ENCODE results near the gene ZC3H4.
"Not testable (repeated sequence)": the region's sequence is repeated elsewhere in the genome, so short reads cannot be mapped to it uniquely, and the experiment has no call there.

Gene ZC3H4

DNA sequence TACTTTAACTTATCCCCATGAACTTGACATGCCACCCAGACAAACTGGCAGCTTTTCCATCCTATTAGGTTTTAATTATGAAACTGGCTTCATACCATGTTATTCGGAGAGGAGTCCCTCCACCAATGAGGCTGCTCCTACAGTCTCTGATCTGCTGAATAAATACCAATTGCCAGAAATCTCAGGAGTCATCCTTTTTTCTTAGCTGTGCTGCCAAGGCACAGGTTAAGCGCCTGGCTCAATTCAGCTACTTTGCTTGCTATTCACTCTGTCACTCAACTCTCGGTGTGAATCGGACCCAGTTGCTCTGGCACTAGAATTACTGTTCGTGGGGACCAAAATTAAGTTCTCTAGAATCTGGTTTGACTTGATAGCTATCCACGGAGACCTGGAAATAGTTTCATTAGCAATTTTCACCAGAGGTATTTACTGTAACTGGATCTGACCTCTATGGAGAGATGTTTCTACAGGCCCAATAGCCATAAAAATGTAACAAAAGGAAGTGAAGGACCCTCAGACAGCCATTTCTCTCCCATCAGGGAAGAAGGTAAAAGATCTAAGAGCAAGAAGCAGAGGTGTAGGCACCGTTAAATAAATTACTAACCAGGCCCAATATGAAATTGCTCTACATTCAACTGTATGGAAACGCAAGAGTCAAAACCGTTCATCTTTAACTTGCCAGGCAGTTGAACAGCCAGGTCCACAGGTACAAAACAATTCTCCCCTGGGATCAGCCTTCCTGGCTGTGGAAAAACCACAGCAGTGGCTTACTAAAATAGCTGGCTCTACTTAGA lies 5.4 kb downstream of the ZC3H4 start:
- DNase-seq (ENCODE audit: low spot score) = no peak

DNA sequence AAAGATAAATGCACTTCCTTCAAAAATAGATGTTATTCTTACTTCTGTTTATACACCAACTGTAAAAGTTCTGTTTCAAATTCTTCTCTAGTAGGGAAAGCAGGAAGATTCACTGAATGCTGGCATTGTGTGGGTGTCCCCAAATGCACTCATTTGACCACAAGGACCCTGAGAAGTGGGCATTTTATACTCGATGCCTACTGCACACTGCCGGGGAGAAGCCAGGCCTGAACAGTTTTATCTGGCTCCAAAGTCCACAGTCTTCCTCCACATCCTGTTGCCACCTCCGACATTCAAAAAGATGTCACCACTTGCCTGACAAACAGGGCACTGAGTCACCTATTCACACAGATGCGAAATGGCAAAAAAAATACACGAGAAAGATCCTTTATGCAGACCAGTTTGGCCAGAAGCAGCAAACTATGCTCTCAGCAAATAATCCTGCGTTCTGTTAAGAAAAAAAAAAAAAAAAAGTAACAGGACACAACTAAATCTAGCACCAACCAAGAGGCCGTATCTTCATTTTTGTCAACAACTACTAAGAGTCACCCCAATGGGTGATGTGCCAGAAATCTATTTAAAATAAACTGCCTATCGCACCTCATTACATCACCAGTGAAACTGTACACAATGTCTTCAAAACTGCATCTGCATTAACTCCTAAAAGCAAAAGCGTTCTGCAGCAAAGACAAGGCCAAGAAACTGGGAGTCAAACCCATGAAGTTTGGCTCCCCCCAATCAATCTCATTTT lies 6.2 kb downstream of the ZC3H4 start:
- DNase-seq (ENCODE audit: low spot score) = no peak

DNA sequence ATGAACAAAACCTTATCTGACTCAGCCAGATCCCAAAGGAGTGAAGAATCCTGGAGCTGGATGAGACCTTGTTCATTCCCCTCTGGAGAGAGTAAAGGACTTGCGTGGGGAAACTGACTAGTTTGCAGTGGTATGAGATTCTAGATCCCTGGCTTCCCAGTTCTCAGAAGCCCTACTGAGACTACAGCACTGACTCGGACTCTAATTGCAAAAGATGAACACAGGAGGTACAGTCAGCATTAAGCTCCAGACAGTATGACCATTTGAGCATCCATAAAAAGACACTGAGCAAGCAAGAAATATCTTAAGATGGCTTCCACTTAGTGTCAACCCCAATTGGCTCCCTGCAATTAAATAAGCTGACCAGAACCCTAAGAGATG lies 6.8 kb downstream of the ZC3H4 start:
- DNase-seq (ENCODE audit: low spot score) = no peak

DNA sequence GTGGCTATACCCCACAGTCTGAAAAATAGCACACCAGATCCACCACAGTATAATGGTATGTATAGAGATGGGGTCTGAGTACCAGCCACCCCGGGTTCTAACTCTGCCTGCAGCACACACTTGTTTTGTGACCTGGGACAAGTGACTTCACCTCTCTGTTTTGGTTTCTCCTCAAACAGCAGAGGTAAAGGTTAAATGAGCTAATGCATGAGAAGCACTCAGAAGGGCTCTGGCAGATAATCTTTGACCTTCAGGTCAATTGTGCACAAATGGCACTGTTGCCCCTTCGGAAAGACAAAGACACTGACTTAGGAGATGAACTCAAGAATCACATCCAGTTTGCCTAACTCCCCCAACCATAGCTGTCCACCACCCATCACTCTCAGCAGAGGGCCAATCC lies 7.7 kb downstream of the ZC3H4 start:
- no peak for DNase-seq (ENCODE audit: low spot score)

DNA sequence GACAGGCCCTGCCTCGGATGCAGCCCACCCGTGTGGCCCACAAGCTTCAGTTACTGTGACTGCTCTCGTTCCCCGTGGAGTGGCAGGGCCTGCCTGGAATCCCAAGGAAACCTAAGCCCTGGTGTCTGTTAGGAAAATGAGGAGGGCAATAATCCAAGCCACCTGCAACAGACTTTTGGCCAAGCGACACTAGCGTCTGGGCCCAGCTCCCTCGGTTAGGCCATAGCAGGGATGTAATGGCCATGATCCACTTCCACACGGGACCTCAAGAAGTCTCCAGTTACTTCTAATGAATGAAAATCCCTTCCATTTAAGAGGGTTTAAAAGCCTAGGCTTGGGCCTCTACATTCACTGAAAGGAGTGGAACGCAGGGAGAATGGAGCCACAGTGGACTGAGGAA lies 8.9 kb downstream of the ZC3H4 start:
- no peak for DNase-seq (ENCODE audit: low spot score)

DNA sequence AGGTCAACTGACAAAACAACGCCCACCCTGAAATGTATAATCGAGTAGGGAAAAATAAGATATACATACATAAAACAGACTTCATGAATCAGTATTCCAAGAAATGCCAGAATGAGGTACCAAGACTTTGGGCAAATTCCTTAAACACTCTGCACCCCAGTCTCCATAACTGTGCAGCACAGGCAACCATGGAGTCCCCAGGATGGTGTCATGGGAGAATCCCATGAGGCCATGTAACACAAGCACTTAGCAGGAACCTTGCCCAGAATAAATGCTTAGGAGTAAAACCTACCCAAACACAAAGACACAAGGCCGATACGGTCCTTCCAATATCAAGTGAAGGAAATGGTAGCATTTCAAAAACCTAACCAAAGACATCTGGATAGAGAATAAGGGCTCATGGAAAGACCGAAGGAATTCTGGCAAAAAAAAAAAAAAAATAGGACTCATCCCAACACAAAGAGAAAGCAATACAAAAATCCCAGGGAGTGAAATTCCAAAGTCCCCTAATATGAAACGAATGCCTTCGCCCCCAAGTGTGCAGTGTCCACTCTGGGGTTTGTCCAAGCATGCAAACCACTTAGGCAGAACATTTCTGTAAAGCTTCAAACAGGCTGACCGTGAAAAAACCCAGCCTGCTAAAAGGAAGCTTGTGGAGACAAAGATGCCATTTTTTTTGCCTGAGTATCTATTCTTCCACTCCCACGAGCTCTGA lies 11.1 kb downstream of the ZC3H4 start:
- DNase-seq (ENCODE audit: low spot score) = no peak

DNA sequence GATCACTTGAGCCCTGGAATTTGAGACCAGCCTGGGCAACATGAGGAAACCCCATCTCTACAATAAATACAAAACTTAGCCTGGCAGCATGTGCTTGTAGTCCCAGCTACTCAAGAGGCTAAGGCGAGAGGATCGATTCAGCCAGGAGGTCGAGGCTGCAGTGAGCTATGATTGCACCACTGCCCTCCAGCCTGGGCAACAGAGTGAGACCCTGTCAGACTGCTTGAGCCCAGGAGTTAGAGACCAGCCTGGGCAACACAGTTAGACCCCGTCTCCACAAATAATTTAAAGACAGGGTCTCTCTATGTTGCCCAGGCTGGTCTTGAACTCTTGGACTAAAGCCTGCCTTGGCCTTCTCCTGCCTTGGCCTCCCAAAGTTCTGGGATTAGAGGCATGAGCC lies 12.5 kb downstream of the ZC3H4 start:
- not testable (repeated sequence) for DNase-seq (ENCODE audit: low spot score)

DNA sequence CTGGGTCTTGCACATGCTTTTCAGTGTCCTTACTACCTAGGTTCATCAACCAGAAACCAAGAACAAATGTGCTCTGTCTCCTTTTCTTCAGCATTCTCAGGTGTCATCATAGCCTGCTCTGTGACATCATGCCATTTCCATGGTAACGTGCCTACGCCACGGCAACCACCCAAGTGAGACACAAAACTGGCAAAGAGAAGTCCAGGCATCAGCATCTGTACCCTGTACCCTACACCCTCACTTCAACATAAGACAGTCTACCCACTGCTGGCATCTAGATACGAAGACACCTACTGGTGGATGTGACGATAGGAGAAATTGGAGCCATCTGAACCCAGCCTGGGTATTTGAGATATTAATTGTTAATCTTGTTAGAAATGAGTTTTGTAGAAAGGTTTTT lies 13.3 kb downstream of the ZC3H4 start:
- no peak for DNase-seq (ENCODE audit: low spot score)

DNA sequence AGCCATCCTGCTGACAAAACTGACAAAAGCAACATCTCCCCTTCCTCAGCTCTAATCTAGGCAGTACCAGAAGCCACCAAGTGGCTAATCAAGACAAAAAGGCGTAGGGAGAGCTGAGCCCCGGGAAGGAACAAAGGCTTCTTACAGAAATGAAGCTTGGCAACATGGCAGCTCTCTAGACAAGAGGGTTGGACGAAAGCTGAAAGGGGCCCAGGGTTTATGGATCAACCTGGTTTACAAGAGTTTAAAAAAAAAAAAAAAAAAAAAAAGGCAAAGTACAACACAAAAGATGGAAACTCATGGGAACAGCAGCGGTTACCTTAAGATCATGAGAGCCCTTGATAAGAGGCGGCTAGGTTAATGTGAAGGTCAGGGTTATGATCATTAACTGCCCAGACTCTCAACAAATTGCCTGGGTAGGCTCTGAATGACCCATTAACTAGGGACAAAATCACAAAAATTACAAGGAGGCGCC lies 14.0 kb downstream of the ZC3H4 start:
- DNase-seq (ENCODE audit: low spot score) = no peak

DNA sequence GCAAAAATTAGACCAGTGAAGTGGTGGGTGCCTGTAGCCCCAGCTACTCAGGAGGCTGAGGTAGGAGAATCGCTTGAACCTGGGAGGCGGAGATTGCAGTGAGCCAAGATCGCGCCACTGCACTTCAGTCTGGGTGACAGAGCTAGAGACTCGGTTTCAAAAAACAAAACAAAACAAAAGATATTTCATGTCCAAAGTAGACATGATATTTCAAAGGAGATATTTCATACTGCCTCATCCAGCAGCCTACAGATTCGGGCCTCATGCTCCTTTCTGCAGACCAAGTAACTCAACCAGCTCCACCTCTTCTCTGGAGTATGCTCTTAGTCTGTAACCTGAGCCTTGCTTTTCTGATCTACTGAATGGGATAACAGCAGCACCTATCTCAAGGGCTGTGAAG lies 15.0 kb downstream of the ZC3H4 start:
- DNase-seq (ENCODE audit: low spot score) = no peak

DNA sequence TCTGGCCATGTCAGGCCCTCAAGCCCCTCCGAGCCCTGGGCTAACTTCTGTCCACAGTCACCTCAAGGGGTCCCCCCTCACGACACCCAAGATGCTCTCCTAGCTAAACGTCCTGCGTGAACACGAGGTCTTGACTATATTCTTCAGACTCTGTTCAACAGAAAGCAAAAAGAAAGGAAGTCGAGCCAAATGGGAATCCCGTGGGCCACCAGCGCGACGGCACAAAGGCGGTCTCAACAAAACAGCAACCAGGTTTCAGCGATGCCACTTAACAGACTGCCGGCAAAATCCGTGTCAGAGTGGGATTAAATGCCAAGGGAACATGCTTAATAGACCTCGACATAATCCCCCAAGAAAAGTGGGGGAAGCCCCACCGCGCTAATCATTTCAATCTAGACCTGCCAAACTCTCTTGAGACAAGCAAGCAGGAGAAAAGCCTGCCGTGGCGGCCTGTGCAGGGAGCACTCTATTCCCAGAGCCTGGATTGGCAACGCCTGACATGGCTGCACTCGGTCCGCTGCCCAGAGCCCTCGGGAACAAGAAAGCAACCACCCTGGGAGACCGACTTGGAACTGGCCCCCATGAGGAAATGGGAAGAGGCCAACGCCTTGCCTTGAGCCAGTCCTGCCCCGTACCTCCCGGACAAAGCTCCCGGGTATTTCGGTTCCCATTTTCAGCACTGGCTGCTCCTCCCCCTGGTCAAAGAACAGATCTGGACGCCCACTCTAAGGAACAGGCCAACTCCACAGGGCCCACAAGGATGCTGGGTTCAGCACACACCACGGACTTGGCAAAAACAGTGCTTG lies 16.0 kb downstream of the ZC3H4 start:
- DNase-seq (ENCODE audit: low spot score) = no peak

DNA sequence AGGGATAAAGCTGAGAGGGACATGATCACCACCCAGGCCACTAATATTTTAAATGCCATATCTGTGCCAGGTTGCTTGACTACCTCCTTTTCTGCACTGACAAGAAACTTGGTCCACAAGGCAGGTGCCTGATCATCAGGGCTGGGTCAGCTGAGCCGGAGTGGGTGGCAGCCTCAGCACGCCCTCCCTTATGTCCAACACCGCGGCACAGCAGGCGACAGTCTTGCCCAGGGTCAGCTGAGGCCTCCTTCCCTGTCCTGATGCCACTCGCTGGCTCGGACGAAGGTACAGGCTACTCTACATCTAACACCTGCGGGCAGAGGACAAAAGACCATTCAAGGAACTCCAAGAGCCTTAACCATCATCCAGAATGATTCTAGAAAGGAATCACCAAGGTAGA lies 16.9 kb downstream of the ZC3H4 start:
- no peak for DNase-seq (ENCODE audit: low spot score)

DNA sequence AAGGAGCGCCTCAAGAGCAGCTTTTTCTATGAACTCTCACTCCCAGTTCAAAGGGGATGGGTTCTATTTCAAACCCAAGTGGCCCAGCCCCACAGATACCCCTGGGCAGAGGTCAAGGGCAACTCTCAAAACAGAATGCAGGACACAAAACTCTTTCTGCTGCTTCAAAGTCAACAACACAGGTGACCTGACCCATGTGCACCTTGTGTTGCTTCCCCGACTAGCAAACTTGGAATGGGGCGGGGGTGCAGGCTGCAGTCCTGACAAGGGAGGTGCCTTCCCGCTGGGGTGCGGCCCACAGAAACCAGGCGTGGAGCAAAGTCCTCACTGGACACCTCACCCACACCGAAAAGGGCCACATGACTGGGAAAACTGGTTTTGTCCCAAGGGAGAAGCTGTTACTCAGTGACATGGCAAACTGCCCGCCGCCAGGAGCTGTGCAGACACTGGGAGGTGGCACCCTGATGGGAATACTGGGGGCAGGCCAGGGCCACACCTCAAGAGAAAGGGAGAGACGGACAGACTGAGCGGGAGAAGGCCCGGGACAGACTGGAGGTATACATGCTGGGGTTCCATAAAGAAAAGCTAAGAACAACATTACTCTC lies 17.4 kb downstream of the ZC3H4 start:
- no peak for DNase-seq (ENCODE audit: low spot score)

DNA sequence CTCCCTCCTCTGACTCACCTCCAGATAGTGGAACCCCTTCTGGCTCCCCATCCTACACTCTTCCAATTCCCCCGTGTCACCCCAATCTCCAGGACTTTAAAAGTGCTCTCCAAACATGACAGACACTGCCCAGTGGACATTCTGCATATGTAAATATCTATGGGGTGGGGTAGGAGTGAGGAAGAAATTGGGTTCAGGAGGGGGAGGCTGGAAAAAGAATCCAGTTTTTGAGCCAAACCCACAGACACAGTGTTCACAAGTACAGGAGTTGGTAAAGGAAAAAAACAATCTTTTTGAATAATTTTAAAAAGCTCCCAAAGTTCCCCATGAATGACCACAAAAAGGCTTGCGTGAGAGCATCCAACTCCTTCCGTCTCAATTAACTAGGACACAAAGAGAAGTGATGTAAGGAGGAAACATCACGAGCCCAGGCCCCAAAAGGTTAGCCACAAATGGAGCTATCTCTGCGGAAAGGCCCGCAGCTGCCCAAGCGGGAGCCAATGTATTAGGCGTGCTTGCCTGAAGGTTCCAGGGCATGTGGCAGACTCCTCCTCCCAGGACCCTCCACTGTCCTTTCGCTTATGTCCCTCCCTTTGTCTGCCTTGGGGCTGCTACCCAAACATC lies 18.0 kb downstream of the ZC3H4 start:
- no peak for DNase-seq (ENCODE audit: low spot score)

DNA sequence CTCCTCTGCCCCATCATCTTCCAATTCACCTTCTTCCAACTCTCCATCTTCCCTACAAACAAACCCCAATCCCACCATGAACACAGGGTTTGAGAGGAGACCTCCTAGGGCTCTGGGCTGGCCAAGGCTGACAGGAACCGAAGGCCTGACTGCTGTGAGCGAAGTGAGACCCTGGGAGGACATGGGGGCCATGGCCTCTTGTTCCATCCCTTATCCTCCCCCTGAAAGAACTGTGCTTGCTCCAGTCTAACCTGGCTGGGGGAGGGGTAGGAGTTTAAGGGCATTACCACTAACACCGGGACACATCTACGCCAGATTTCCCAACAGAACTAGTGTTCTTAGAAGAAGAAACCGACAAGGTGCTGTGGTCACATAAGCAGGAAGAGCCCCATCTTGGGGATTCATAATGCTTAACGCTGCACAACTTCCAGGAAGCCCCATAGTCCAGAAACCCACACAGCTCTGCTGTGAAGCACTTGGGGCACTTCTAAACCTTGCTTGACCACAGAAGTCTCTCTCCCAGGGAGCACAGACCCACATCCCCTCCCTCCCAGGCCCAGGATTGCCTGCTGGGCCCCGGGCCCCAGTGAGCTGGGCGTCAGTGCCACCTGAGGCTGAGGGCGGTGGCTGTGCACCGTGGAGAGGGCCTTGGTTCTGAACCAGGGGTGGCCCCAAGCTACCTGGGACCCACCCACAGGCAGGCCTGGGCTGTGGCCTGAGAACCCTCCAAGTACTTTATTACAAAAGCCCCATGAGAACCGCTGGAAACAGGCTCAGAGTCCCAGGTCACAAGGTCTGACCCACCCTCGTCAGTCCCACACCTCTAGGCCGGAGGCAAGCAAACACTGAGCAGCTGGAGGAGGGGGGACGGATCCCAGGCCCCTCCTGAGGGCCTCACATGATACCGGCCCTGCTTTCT lies 18.8 kb downstream of the ZC3H4 start:
- no peak for DNase-seq (ENCODE audit: low spot score)

DNA sequence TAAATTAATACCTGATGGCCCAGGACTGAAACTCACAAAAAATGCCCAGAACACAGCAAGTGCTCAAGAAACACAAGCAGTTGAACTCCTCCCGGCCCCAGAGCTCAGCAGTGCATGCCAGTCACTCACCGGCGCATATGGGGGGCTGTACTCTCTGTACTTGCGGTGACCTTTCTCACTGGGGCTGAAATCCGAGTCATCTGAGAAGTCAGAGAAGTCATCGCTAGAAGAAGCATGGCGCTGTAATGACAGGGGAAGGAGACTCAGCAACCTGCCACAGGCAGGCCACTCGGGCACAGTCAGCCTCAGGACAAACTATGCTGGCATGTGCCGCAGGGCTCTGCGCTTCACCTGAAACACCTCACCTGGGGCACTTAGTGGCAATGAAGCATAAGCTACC lies 19.7 kb downstream of the ZC3H4 start:
- DNase-seq (ENCODE audit: low spot score) = no peak

DNA sequence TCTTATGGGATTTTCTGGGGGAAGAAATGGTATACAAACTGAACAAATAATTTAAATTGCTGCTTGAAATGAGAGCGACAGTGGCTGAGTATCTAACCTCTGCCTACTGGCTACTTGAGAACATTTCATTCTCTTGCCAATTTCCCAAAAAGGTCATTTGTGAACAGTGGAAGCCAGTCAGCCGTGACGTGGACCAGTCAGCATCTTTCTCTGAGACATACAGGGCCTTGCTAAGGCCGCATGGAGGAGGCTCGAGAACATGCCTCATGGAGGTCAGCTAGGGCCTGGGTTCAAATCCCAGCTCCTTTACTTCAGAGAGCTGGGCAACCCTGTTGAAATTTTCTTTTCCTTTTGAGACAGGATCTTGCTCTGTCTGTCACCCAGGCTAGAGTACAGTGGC lies 20.3 kb downstream of the ZC3H4 start:
- no peak for DNase-seq (ENCODE audit: low spot score)

DNA sequence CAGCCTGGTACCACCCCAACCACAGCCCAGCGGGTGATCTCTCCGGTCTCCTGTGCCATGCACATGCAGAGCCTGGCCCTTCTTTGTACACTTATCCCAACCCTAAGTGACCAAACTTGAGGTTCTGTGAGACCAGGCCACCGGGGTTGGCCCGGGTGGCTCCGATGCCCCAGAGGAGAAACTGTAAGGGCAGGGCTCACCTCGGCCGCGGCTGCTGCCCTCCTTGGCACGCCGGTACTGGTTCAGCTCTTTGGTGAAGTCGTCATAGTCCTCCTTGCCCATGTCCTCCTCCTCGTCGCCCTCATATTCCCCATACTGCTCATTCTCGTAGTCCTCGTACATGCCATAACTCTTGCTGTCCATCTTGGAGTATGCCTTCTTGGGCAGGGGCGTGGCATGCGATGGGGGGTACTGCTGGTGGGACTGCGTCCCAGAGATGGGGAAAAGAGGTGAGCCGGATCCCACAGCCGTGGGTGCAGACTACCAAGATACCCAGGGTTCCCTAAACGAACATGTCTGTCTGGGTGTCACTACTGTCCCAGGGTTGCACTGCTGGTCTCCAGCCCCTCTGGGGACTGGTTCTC lies 23.7 kb downstream of the ZC3H4 start:
- no peak for DNase-seq (ENCODE audit: low spot score)

DNA sequence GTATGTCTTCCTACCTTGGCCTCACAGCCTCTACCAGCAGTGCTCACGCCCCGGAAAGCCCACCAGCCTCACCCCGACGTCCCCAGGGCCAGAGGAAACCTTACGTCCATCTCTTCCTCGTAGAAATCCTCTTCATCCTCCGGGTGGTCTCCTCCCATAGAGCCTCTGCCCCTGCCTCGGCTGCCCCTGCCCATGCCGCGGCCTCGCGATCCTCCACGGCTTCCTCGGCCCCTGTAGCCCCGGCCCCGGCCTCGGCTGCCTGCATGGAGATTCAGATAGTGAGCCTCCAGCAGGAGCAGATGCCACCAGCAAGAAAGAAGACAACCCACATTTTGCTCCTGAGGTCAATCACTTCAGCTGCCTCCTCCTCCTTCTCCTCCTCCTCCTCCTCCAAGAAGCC lies 27.3 kb downstream of the ZC3H4 start:
- no peak for DNase-seq (ENCODE audit: low spot score)
